ENCODE measurements around the gene GLIS1. TPM values are rescaled to one million over a fixed set of nuclear protein-coding genes. Genes with fewer than 3 reads are reported as not detected.

The GLIS1 gene
- total RNA-seq, 1 donor from 2014 or later: 1.2 TPM

DNA sequence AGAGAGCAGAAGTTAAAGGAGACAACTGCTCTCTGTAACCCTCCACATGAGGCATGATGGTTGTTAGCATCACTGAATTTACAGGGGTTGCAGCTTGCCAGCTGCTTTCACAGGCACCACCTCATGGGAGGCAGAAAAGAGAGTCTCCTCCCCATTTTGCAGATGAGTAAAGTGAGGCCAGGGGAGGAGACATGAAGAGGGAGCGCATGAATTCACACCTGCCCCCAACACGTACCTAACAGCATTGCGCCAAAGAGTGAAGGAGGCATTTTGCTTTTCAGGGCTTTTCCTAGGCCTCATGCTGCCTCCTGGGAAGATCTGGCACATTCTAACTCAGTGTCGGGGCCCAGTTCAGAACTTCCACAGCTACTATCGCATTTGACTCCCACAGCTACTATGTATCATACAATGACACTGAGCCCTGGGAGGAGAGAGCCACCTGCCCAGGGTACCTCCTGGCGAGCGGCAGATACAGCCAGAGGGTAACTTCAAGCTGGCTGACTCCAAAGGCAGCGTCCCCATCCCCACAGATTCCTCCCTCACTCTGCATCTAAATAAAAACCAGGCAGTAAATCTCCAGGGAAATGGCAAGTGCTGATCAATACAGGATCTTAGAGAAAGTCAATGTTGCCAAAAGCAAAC, 34.0 kb downstream of the GLIS1 start:
- intact Hi-C loops (cut with DNase I): no loop called here
- no peak overlapping the region for H3K27ac ChIP-seq

DNA sequence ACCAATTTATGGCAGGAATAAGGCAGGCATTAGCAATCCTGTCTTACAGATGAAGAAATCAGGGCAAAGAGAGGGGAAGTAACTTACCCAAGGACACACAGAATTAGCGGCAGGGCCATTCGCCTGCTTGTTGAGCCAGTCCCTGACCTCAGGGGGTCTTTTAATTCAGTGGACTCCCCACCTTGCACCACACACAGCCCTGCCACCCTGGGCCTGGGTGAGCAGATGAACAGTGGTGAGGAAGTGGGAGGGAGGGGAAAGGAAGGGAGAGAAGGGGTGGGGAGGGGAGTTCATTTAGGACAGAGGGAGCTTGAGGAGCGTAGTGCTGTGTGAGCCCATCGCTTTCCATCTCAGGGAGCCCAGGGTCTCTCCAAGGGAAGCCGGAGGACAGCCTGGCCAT, 34.7 kb downstream of the GLIS1 start:
- TF ChIP-seq, protein P1, sequence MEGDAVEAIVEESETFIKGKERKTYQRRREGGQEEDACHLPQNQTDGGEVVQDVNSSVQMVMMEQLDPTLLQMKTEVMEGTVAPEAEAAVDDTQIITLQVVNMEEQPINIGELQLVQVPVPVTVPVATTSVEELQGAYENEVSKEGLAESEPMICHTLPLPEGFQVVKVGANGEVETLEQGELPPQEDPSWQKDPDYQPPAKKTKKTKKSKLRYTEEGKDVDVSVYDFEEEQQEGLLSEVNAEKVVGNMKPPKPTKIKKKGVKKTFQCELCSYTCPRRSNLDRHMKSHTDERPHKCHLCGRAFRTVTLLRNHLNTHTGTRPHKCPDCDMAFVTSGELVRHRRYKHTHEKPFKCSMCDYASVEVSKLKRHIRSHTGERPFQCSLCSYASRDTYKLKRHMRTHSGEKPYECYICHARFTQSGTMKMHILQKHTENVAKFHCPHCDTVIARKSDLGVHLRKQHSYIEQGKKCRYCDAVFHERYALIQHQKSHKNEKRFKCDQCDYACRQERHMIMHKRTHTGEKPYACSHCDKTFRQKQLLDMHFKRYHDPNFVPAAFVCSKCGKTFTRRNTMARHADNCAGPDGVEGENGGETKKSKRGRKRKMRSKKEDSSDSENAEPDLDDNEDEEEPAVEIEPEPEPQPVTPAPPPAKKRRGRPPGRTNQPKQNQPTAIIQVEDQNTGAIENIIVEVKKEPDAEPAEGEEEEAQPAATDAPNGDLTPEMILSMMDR (IDR thresholded peaks at IDR 0.05): no peak
- TF ChIP-seq POLR2A (IDR thresholded peaks at IDR 0.05): no peak
- no peak for TF ChIP-seq POLR2AphosphoS5 (IDR thresholded peaks at IDR 0.05; ENCODE audit: insufficient read depth in 1 of 2, low read depth in 1 of 2)

More for the DNA sequence above, 34.0 kb downstream of the GLIS1 start:
- Histone ChIP-seq H3K4me3 (no peak overlapping the region), H3K36me3 (no peaks in the 10 kb centered on the region), H3K4me1 (no peaks in the 10 kb centered on the region), H3K27me3 (no peaks in the 10 kb centered on the region), H3K9me3 (no peaks in the 10 kb centered on the region)
- no peak for DNase-seq (ENCODE audit: extremely low spot score in 2 of 2)
- TF ChIP-seq POLR2A (IDR thresholded peaks at IDR 0.05) (no peak), POLR2AphosphoS5 (IDR thresholded peaks at IDR 0.05; ENCODE audit: insufficient read depth in 1 of 2, low read depth in 1 of 2) (no peak)
- TF ChIP-seq, protein P1 (IDR thresholded peaks at IDR 0.05): no peak

DNA sequence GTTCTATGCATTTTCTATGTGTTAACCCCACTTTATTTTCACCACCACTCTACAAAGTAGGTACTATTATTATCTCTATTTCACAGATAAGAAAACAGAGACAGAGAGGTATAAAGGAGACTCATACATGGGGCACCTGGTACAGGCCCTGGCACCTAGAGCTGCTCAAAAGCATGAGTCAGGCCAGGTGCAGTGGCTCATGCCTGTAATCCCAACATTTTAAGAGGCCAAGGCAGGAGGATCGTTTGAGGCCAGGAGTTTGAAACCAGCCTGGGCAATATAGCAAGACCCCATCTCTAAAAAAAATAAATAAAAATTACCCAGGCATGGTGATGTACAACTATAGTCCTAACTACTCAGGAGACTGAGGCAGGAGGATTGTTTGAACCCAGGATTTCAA, 35.8 kb downstream of the GLIS1 start:
- Histone ChIP-seq H3K36me3 (no peaks in the 10 kb centered on the region), H3K9me3 (no peaks in the 10 kb centered on the region), H3K27ac (no peak overlapping the region), H3K4me1 (peaks cover 8% of the 10 kb centered on the region), H3K27me3 (no peaks in the 10 kb centered on the region), H3K4me3 (no peak overlapping the region)
- DNase-seq (ENCODE audit: extremely low spot score in 2 of 2): no peak
- no peak for TF ChIP-seq POLR2A (IDR thresholded peaks at IDR 0.05)
- intact Hi-C loops (cut with DNase I): no loop called here

More for the DNA sequence above, 34.7 kb downstream of the GLIS1 start:
- no peak for DNase-seq (ENCODE audit: extremely low spot score in 2 of 2)
- H3K27me3 ChIP-seq: no peaks in the 10 kb centered on the region
- intact Hi-C loops (cut with DNase I): no loop called here
- H3K9me3 ChIP-seq: no peaks in the 10 kb centered on the region
- no peaks in the 10 kb centered on the region for H3K4me1 ChIP-seq
- no peak overlapping the region for H3K4me3 ChIP-seq
- H3K36me3 ChIP-seq: no peaks in the 10 kb centered on the region
- H3K27ac ChIP-seq: no peak overlapping the region

DNA sequence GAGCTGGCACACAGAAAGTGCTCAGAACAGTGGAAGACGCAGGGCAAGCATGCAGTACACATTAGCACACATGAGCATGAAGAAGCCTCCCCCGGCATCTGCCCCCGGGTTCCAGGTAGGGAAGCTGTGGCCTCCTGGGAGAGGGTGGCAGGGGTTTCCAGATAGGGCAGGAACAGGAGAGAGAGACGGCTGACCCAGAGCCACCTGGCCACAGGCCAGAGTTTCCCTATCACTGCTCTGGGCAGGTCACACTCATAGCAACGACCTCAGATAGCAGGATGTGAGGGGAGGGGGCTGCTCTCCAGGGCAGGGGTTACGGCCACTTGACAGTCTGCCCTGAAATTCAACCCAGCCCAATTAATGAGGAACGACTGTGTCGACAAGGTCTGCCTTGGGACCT, 36.6 kb downstream of the GLIS1 start:
- DNase-seq (ENCODE audit: extremely low spot score in 2 of 2): no peak
- no peak overlapping the region for H3K4me3 ChIP-seq
- intact Hi-C loops (cut with DNase I): no loop called here

DNA sequence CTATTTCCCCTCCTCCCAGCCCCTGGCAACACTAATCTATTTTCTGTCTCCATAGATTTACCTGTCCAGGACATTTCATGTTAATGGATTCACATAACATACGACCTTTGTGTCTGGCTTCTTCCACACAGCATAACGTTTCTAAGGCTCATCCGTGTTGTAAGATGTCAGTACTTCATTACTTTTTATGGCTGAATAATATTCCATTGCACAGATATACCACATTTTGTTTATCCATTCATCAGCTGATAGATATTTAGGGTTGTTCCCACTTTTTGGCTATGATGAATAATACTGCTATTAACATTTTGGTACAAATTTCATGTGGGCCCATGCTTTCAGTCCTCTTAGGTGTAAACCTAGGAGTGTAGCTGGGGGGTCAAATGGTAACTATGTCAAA, 38.2 kb downstream of the GLIS1 start:
- H3K9me3 ChIP-seq: no peaks in the 10 kb centered on the region
- H3K27me3 ChIP-seq: no peaks in the 10 kb centered on the region
- H3K4me1 ChIP-seq: peaks cover 20% of the 10 kb centered on the region
- intact Hi-C loops (cut with DNase I): no loop called here
- TF ChIP-seq POLR2A (IDR thresholded peaks at IDR 0.05) (no peak), POLR2AphosphoS5 (IDR thresholded peaks at IDR 0.05; ENCODE audit: insufficient read depth in 1 of 2, low read depth in 1 of 2) (no peak)
- TF ChIP-seq, protein P1 (IDR thresholded peaks at IDR 0.05): no peak
- H3K27ac ChIP-seq: no peak overlapping the region
- no peaks in the 10 kb centered on the region for H3K36me3 ChIP-seq
- H3K4me3 ChIP-seq: no peak overlapping the region
- DNase-seq (ENCODE audit: extremely low spot score in 2 of 2): no peak

More for the DNA sequence above, 36.6 kb downstream of the GLIS1 start:
- Histone ChIP-seq H3K4me1 (peaks cover 17% of the 10 kb centered on the region), H3K9me3 (no peaks in the 10 kb centered on the region), H3K27me3 (no peaks in the 10 kb centered on the region), H3K27ac (no peak overlapping the region), H3K36me3 (no peaks in the 10 kb centered on the region)
- TF ChIP-seq POLR2A (IDR thresholded peaks at IDR 0.05): no peak

DNA sequence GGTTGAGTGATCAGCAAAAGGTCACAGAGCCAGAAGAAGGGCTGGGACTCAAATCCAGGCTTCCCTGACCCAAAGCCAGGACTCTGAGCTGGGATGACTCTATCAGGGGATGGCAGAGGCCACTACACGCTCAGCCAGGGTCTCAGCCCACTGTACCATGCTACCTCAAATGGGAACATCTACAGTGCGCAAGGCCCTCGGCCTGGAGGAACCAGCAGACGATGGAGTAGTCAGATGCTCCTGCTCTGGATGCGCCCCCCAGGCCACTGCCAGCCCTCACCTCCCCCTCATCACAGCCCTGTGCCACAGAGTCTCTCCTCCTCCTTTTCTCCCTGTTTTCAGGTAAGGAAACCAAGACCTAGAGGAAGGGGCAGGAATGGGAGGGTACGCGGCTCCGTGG, 39.0 kb downstream of the GLIS1 start:
- DNase-seq (ENCODE audit: extremely low spot score in 2 of 2): no peak
- TF ChIP-seq POLR2AphosphoS5 (IDR thresholded peaks at IDR 0.05; ENCODE audit: insufficient read depth in 1 of 2, low read depth in 1 of 2): no peak
- no peak for TF ChIP-seq POLR2A (IDR thresholded peaks at IDR 0.05)
- TF ChIP-seq, protein P1 (IDR thresholded peaks at IDR 0.05): no peak
- Histone ChIP-seq H3K9me3 (no peaks in the 10 kb centered on the region), H3K4me1 (peaks cover 20% of the 10 kb centered on the region), H3K27ac (no peak overlapping the region), H3K36me3 (no peaks in the 10 kb centered on the region), H3K27me3 (no peaks in the 10 kb centered on the region), H3K4me3 (no peak overlapping the region)
- intact Hi-C loops (cut with DNase I): no loop called here

All from vagina (tissue), 2 donors.